HCT116 (cell line): Measurements from ENCODE around the gene GFPT1.

Experiments used
- EZH2 ChIP-seq: fragments of 200-600 bp; sonication (generic); IDR thresholded peaks from 2 replicates; pipeline ENCODE4 v1.6.1; 2017; ENCODE audit warnings: antibody characterized with exemption, mixed run types
- POLR2A ChIP-seq: IDR thresholded peaks from 2 replicates; pipeline ENCODE4 v1.7.0; 2011; ENCODE audit warnings: borderline replicate concordance; ENCODE audit not compliant: insufficient read depth, insufficient read length; ENCODE audit errors: extremely low read depth
- TCF7L2 ChIP-seq: IDR thresholded peaks from 2 replicates; pipeline ENCODE4 v1.7.0; 2011; ENCODE audit warnings: borderline replicate concordance, inconsistent platforms; ENCODE audit not compliant: insufficient read depth, insufficient read length; ENCODE audit errors: extremely low read depth
- TF ChIP-seq, protein P1 (sequence below), 3 experiments: fragments of 200-600 bp in 1 of 3; sonication (generic) in 1 of 3; IDR thresholded peaks in 2 of 3; conservative IDR thresholded peaks in 1 of 3; 2 replicates each; pipeline ENCODE4 v1.5.1; 2012 to 2017; ENCODE audit warnings: low read depth in 2 of 3, low read length in 2 of 3, antibody characterized with exemption in 1 of 3, borderline replicate concordance in 1 of 3, control low read depth in 1 of 3, mild to moderate bottlenecking in 1 of 3, mixed read lengths in 1 of 3, mixed run types in 1 of 3, moderate library complexity in 1 of 3; ENCODE audit not compliant: insufficient read depth in 1 of 3

DNA sequence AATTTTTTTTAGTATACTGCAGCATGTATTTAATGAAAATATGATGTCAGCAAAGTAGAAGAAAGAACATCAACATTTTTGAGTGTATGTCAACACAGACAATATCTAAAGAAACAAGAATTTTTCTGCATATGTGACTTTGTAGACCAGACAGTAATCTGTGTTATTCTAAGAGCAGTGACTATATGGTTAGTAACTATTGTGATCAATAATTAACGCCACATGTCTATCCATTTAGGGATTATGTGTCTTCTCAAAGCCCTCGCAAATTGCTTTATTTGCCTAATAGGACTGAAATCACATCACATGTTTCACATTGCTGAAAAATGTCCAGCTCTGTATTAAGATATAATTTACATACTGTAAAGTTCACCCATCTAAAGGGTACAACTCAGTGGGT is 107.8 kb downstream of the GFPT1 start:
- TF ChIP-seq EZH2 (no peak), POLR2A (no peak), TCF7L2 (no peak)
- TF ChIP-seq, protein P1, sequence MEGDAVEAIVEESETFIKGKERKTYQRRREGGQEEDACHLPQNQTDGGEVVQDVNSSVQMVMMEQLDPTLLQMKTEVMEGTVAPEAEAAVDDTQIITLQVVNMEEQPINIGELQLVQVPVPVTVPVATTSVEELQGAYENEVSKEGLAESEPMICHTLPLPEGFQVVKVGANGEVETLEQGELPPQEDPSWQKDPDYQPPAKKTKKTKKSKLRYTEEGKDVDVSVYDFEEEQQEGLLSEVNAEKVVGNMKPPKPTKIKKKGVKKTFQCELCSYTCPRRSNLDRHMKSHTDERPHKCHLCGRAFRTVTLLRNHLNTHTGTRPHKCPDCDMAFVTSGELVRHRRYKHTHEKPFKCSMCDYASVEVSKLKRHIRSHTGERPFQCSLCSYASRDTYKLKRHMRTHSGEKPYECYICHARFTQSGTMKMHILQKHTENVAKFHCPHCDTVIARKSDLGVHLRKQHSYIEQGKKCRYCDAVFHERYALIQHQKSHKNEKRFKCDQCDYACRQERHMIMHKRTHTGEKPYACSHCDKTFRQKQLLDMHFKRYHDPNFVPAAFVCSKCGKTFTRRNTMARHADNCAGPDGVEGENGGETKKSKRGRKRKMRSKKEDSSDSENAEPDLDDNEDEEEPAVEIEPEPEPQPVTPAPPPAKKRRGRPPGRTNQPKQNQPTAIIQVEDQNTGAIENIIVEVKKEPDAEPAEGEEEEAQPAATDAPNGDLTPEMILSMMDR (IDR thresholded peaks at IDR 0.05 in 2 of 3, conservative IDR thresholded peaks at IDR 0.05 in 1 of 3; ENCODE audit: borderline replicate concordance in 1 of 3, insufficient read depth in 1 of 3, low read depth in 2 of 3, low read length in 2 of 3): no peak
